IMR-90 (cell line): ENCODE measurements around the gene MTURN.

Source experiments
- BHLHE40 ChIP-seq: fragments of 150-350 bp; IDR thresholded peaks from 2 replicates; pipeline ENCODE4 v1.6.1; 2016; ENCODE audit warnings: mild to moderate bottlenecking, low read depth, low read length
- CEBPB ChIP-seq: IDR thresholded peaks from 2 replicates; pipeline ENCODE4 v1.6.1; 2012; ENCODE audit warnings: low read depth, low read length, improper control_type of control experiment
- CTCF ChIP-seq: conservative IDR thresholded peaks from 2 replicates; pipeline ENCODE4 v1.5.1; 2012; ENCODE audit warnings: mild to moderate bottlenecking, low read depth, low read length, improper control_type of control experiment
- MAFK ChIP-seq: IDR thresholded peaks from 2 replicates; pipeline ENCODE4 v1.6.1; 2012; ENCODE audit warnings: low read depth, low read length, improper control_type of control experiment
- MXI1 ChIP-seq: IDR thresholded peaks from 2 replicates; pipeline ENCODE4 v1.6.1; 2012; ENCODE audit warnings: low read depth, mild to moderate bottlenecking, low read length, moderate library complexity, borderline replicate concordance
- POLR2A ChIP-seq: IDR thresholded peaks from 2 replicates; pipeline ENCODE4 v1.6.1; 2012; ENCODE audit warnings: mild to moderate bottlenecking, low read depth, low read length
- RAD21 ChIP-seq: IDR thresholded peaks from 2 replicates; pipeline ENCODE4 v1.6.1; 2012; ENCODE audit warnings: low read length, improper control_type of control experiment
- RCOR1 ChIP-seq: IDR thresholded peaks from 2 replicates; pipeline ENCODE4 v1.6.1; 2012; ENCODE audit warnings: mild to moderate bottlenecking, low read length, improper control_type of control experiment; ENCODE audit not compliant: insufficient replicate concordance
- SMC3 ChIP-seq: fragments of 150-350 bp; IDR thresholded peaks from 2 replicates; pipeline ENCODE4 v1.6.1; 2016; ENCODE audit warnings: low read depth, mild to moderate bottlenecking, antibody characterized with exemption, low read length, moderate library complexity
- USF2 ChIP-seq: fragments of 150-350 bp; IDR thresholded peaks from 2 replicates; pipeline ENCODE4 v1.6.1; 2017; ENCODE audit warnings: mild to moderate bottlenecking, antibody characterized with exemption, low read length, low read depth

GRCh38 chr7:30143748-30144251 is 9.0 kb downstream of the MTURN start:
- no peak for TF ChIP-seq RCOR1
- TF ChIP-seq CTCF, result no peak
- no peak for TF ChIP-seq BHLHE40
- TF ChIP-seq MXI1, result no peak
- no peak for TF ChIP-seq POLR2A
- no peak for TF ChIP-seq RAD21
- no peak for TF ChIP-seq SMC3
- no peak for TF ChIP-seq MAFK
- no peak for TF ChIP-seq CEBPB
- no peak for TF ChIP-seq USF2
